ENCODE measurements around the gene SGCE. TPM values are rescaled to one million over a fixed set of nuclear protein-coding genes. Genes with fewer than 3 reads are reported as not detected.

SGCE gene
- total RNA-seq, 1 experiment from 2014 or later, result 30.4 TPM

DNA sequence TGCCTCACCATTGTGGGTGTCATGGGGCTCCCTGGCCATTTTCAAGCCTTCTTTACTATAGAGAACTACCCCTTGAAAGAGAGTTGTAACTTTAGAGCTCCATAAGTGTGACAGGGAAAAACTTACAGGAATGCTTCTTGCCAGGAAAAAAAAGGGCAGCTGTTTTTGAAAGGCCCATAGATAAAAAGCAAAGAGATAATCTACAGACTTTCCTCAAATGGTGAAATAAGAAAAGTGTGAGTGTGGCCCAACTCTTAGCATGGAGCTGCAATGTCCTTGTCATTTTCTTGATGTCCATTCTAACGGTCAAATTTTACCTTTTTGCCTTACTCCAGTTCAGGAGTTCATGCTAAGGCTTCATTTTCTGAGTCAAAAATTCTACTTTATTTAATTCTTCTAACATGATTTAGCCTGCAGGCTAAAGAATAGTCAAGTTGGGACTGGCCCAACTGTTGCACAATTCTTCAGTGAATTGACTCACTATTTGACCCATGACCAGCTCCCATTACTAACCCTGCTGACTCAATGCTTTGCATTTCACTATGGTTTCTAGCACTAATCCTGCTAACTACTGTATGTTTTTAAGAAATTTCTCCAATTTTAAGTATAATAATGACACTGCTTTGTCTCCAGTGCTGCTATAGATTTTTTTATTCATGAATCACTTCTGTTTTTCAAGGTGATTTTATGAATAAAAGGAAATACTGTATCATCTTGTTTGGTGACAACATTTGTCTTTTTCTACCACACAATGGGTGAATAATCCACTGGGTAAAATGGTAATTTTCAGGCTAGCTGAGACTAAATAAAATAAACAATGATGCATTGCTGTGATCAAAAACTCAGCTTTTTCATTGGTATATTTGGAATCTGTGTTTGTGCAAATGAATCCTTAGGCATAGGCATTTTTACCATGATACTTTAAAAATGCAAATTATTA lies 41.4 kb upstream of the SGCE start:
- Histone ChIP-seq H3K27ac (ENCODE audit: low read length) (peak overlapping the region; percentile 85), H3K9me3 (ENCODE audit: low read length) (no peaks in the 10 kb centered on the region), H3K9ac (ENCODE audit: low read length) (peak overlapping the region; percentile 34), H3K4me2 (ENCODE audit: low read length) (peak overlapping the region; percentile 76), H3F3A (ENCODE audit: low read length, unreplicated experiment) (peaks cover 8% of the 10 kb centered on the region), H2AFZ (ENCODE audit: low read length) (no peak overlapping the region), H3K4me1 (ENCODE audit: insufficient read depth, low read length) (peaks cover 40% of the 10 kb centered on the region), H3K79me2 (ENCODE audit: low read length) (no peaks in the 10 kb centered on the region), H3K27me3 (ENCODE audit: low read length) (no peaks in the 10 kb centered on the region), H4K20me1 (ENCODE audit: low read length) (no peaks in the 10 kb centered on the region), H3K36me3 (ENCODE audit: low read depth, low read length) (no peaks in the 10 kb centered on the region), H3K4me3 (ENCODE audit: low read length) (peak overlapping the region; percentile 51), H3K9me2 (replicated peaks; ENCODE audit: low read length) (no peaks in the 10 kb centered on the region)
- intact Hi-C loops (cut with micrococcal nuclease), result loop anchor here (1.0 to 5.0 kb wide), 3 partner anchors 39 to 315 kb away; no protein-coding TSS in a partner anchor
- TF ChIP-seq EZH2phosphoT487 (IDR thresholded peaks at IDR 0.05; ENCODE audit: borderline replicate concordance, low read length) (no peak), EZH2 (IDR thresholded peaks at IDR 0.05; ENCODE audit: low read length, unreplicated experiment) (no peak)
- TF ChIP-seq, protein P1, sequence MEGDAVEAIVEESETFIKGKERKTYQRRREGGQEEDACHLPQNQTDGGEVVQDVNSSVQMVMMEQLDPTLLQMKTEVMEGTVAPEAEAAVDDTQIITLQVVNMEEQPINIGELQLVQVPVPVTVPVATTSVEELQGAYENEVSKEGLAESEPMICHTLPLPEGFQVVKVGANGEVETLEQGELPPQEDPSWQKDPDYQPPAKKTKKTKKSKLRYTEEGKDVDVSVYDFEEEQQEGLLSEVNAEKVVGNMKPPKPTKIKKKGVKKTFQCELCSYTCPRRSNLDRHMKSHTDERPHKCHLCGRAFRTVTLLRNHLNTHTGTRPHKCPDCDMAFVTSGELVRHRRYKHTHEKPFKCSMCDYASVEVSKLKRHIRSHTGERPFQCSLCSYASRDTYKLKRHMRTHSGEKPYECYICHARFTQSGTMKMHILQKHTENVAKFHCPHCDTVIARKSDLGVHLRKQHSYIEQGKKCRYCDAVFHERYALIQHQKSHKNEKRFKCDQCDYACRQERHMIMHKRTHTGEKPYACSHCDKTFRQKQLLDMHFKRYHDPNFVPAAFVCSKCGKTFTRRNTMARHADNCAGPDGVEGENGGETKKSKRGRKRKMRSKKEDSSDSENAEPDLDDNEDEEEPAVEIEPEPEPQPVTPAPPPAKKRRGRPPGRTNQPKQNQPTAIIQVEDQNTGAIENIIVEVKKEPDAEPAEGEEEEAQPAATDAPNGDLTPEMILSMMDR (conservative IDR thresholded peaks at IDR 0.05; ENCODE audit: low read depth, low read length), result no peak
- ATAC-seq (peak; percentile 66), DNase-seq (peak; percentile 96)
- CTCF ChIA-PET, result no interaction called here
- POLR2A ChIA-PET (ENCODE audit: unreplicated experiment), result interaction anchor here (0.5 kb wide), 1 partner anchor 38 kb away, joined by 3 read pairs; no protein-coding TSS in a partner anchor
- no TSS peak for BruUV-seq (replicated peaks)

DNA sequence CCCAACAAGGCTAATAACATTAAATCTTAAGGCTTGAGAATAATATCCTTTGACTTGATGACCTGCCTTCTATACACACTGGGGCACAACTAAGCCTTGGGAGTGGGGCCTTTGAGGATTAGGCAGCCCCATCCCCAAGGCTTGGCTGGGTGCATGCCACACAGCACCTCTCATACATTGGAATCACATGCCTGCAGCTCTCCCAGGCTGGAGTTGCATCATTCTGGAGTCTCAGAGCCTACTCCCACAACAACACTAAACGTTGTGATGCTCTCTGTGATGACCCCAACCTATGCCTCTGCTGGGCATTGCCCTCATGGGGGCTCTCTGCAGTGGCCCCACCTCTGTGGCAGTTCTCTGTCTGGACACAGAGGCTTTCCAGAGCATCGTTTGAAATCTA lies 31.9 kb upstream of the SGCE start:
- no TSS peak for BruUV-seq (replicated peaks)
- no peaks in the 10 kb centered on the region for H3K9me3 ChIP-seq (ENCODE audit: low read length)
- H3K4me2 ChIP-seq (ENCODE audit: low read length), result no peak overlapping the region
- no peaks in the 10 kb centered on the region for H3K36me3 ChIP-seq (ENCODE audit: low read depth, low read length)
- H3K9me2 ChIP-seq (replicated peaks; ENCODE audit: low read length), result no peaks in the 10 kb centered on the region
- H3F3A ChIP-seq (ENCODE audit: low read length, unreplicated experiment), result no peaks in the 10 kb centered on the region
- H3K79me2 ChIP-seq (ENCODE audit: low read length), result no peaks in the 10 kb centered on the region
- no peak for ATAC-seq
- CTCF ChIA-PET, result no interaction called here
- no peaks in the 10 kb centered on the region for H3K27me3 ChIP-seq (ENCODE audit: low read length)
- POLR2A ChIA-PET (ENCODE audit: unreplicated experiment), result no interaction called here
- H2AFZ ChIP-seq (ENCODE audit: low read length), result no peak overlapping the region
- no peak overlapping the region for H3K27ac ChIP-seq (ENCODE audit: low read length)
- intact Hi-C loops (cut with micrococcal nuclease), result no loop called here
- H3K4me1 ChIP-seq (ENCODE audit: insufficient read depth, low read length), result 0 out of 2 replicates have a peak, but pooled peaks cover 5% of the 10 kb centered on the region
- DNase-seq, result no peak
- H4K20me1 ChIP-seq (ENCODE audit: low read length), result no peaks in the 10 kb centered on the region
- no peak overlapping the region for H3K9ac ChIP-seq (ENCODE audit: low read length)
- TF ChIP-seq EZH2phosphoT487 (IDR thresholded peaks at IDR 0.05; ENCODE audit: borderline replicate concordance, low read length), result no peak
- TF ChIP-seq, protein P1 (conservative IDR thresholded peaks at IDR 0.05; ENCODE audit: low read depth, low read length), result no peak
- TF ChIP-seq EZH2 (IDR thresholded peaks at IDR 0.05; ENCODE audit: low read length, unreplicated experiment), result no peak
- no peak overlapping the region for H3K4me3 ChIP-seq (ENCODE audit: low read length)

DNA sequence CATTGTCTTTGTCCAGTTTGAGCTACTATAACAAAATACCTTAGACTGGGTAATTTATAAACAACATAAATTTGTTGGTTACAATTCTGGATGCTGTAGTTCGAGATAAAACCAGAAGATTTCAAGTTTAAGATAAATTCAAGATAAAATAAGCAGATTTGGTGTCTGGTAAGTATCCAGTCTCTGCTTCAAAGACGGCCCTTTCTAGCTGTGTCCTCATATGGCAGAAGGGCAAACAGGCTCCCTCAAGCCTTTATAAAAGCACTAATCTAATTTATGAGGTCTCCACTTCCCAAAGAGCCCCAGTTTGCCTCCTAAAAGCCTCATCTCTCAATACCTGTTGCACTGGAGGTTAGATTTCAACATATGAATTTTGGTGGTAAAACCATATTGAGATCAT lies 31.1 kb upstream of the SGCE start:
- Histone ChIP-seq H3K36me3 (ENCODE audit: low read depth, low read length) (no peaks in the 10 kb centered on the region), H3K4me1 (ENCODE audit: insufficient read depth, low read length) (0 out of 2 replicates have a peak, but pooled peaks cover 6% of the 10 kb centered on the region), H3K4me3 (ENCODE audit: low read length) (no peak overlapping the region), H3K27me3 (ENCODE audit: low read length) (no peaks in the 10 kb centered on the region), H3K4me2 (ENCODE audit: low read length) (no peak overlapping the region), H2AFZ (ENCODE audit: low read length) (no peak overlapping the region), H4K20me1 (ENCODE audit: low read length) (no peaks in the 10 kb centered on the region), H3K9me2 (replicated peaks; ENCODE audit: low read length) (no peaks in the 10 kb centered on the region), H3F3A (ENCODE audit: low read length, unreplicated experiment) (no peaks in the 10 kb centered on the region), H3K27ac (ENCODE audit: low read length) (no peak overlapping the region), H3K9ac (ENCODE audit: low read length) (no peak overlapping the region), H3K9me3 (ENCODE audit: low read length) (no peaks in the 10 kb centered on the region), H3K79me2 (ENCODE audit: low read length) (no peaks in the 10 kb centered on the region)
- ChIA-PET CTCF (no interaction called here), POLR2A (ENCODE audit: unreplicated experiment) (no interaction called here)
- DNase-seq (no peak), ATAC-seq (no peak)
- intact Hi-C loops (cut with micrococcal nuclease), result no loop called here
- BruUV-seq (replicated peaks), result no TSS peak
- no peak for TF ChIP-seq EZH2phosphoT487 (IDR thresholded peaks at IDR 0.05; ENCODE audit: borderline replicate concordance, low read length)
- TF ChIP-seq, protein P1 (conservative IDR thresholded peaks at IDR 0.05; ENCODE audit: low read depth, low read length), result no peak
- TF ChIP-seq EZH2 (IDR thresholded peaks at IDR 0.05; ENCODE audit: low read length, unreplicated experiment), result no peak
